H1 (cell line): ENCODE measurements around the gene INTU. TPM values are rescaled to one million over a fixed set of nuclear protein-coding genes. Genes with fewer than 3 reads are reported as not detected.

Experiments
- CTCF ChIA-PET: fragments of 300-600 bp; sonication (Branson Sonifier 250); formaldehyde crosslinking; loops from one replicate; lab custom pipeline; 2021; ENCODE audit not compliant: partially characterized antibody; lab: Charles Lee
- POLR2A ChIA-PET: fragments of 300-600 bp; sonication (Branson Sonifier 250); formaldehyde crosslinking; loops from one replicate; lab custom pipeline; 2021; ENCODE audit warnings: inconsistent platforms; ENCODE audit not compliant: partially characterized antibody; lab: Charles Lee
- DNase-seq, 2 experiments: peaks; one replicate each; pipeline versions ENCODE4 v3.0.0 to v3.0.0-alpha.2; 2010 to 2022; ENCODE audit warnings: low spot score in 2 of 2, low read depth in 1 of 2, mixed read lengths in 1 of 2
- FAIRE-seq: peaks from 2 replicates; lab custom pipeline; 2011; peaks lifted over from hg19 to GRCh38; lab: Jason Lieb, UNC
- H2AFZ ChIP-seq: 2 replicates; pipeline ENCODE4 v1.8.1; 2012; ENCODE audit warnings: low read length, inconsistent platforms
- H2AK5ac ChIP-seq: 2 replicates; pipeline ENCODE4 v1.6.1; 2013; ENCODE audit warnings: low read depth, low read length
- H2BK120ac ChIP-seq: replicated peaks from 2 replicates; pipeline ENCODE3; 2013; ENCODE audit warnings: low read depth, low read length, inconsistent platforms
- H2BK12ac ChIP-seq: 2 replicates; pipeline ENCODE4 v1.6.1; 2013; ENCODE audit warnings: low read depth, low read length
- H2BK15ac ChIP-seq: 2 replicates; pipeline ENCODE4 v1.6.1; 2013; ENCODE audit warnings: low read length
- H2BK20ac ChIP-seq: 2 replicates; pipeline ENCODE4 v1.6.1; 2013; ENCODE audit warnings: low read length
- H2BK5ac ChIP-seq: 2 replicates; pipeline ENCODE4 v1.6.1; 2013; ENCODE audit warnings: low read depth, low read length
- H3K14ac ChIP-seq: 2 replicates; pipeline ENCODE4 v1.6.1; 2013; ENCODE audit warnings: inconsistent platforms; ENCODE audit not compliant: insufficient read length
- H3K18ac ChIP-seq: 2 replicates; pipeline ENCODE4 v1.6.1; 2013; ENCODE audit warnings: low read length; ENCODE audit errors: extremely low read depth
- H3K23ac ChIP-seq: 2 replicates; pipeline ENCODE4 v1.6.1; 2013; ENCODE audit warnings: inconsistent platforms; ENCODE audit not compliant: insufficient read length
- H3K23me2 ChIP-seq: 2 replicates; pipeline ENCODE4 v1.6.1; 2013; ENCODE audit warnings: low read depth, low read length
- H3K27ac ChIP-seq: 2 replicates; pipeline ENCODE4 v1.6.1; 2011; ENCODE audit warnings: low read depth, low read length, inconsistent platforms
- H3K27me3 ChIP-seq, 4 experiments: replicated peaks in 1 of 4; 1 replicate in 1 of 4; 2 replicates in 3 of 4; pipeline versions ENCODE4 v1.6.1 to v1.8.1; 2011 to 2013; ENCODE audit warnings: low read length in 3 of 4, mild to moderate bottlenecking in 3 of 4, inconsistent platforms in 2 of 4, mixed read lengths in 2 of 4, moderate library complexity in 1 of 4; ENCODE audit not compliant: control insufficient read depth in 3 of 4, insufficient read depth in 3 of 4; ENCODE audit errors: extremely low read depth in 1 of 4
- H3K36me3 ChIP-seq, 4 experiments: 2 replicates each; pipeline versions ENCODE4 v1.6.1 to v1.8.1; 2011 to 2013; ENCODE audit warnings: mild to moderate bottlenecking in 4 of 4, low read length in 3 of 4, moderate library complexity in 2 of 4, control low read depth in 1 of 4, inconsistent platforms in 1 of 4; ENCODE audit not compliant: insufficient read depth in 4 of 4, control insufficient read depth in 2 of 4
- H3K4ac ChIP-seq: replicated peaks from 2 replicates; pipeline ENCODE3; 2013; ENCODE audit warnings: low read length, low read depth, mixed read lengths, inconsistent platforms; ENCODE audit not compliant: insufficient read length
- H3K4me1 ChIP-seq, 4 experiments: replicated peaks in 1 of 4; 1 replicate in 1 of 4; 2 replicates in 3 of 4; pipeline versions ENCODE4 v1.6.1 to v1.8.1; 2011 to 2013; ENCODE audit warnings: low read length in 3 of 4, inconsistent platforms in 2 of 4, mixed read lengths in 1 of 4; ENCODE audit not compliant: insufficient read depth in 4 of 4, control insufficient read depth in 3 of 4
- H3K4me2 ChIP-seq, 2 experiments: 2 replicates each; pipeline versions ENCODE4 v1.6.1 to v1.8.1; 2011 to 2013; ENCODE audit warnings: low read depth in 2 of 2, low read length in 2 of 2, control low read depth in 1 of 2, inconsistent platforms in 1 of 2, mild to moderate bottlenecking in 1 of 2; ENCODE audit not compliant: insufficient read depth in 1 of 2
- H3K4me3 ChIP-seq, 4 experiments: fragments of 200-600, 300-600 bp in 1 of 4; sonication (generic), shearing (Covaris generic), sonication (Bioruptor Twin) in 1 of 4; 2 replicates each; pipeline versions ENCODE4 v1.5.1 to v1.8.1; 2011 to 2016; ENCODE audit warnings: low read length in 4 of 4, low read depth in 3 of 4, control low read depth in 2 of 4, inconsistent platforms in 2 of 4, mild to moderate bottlenecking in 2 of 4, mixed read lengths in 1 of 4, moderate library complexity in 1 of 4; ENCODE audit not compliant: insufficient read depth in 2 of 4; ENCODE audit errors: extremely low read depth in 1 of 4
- H3K56ac ChIP-seq: replicated peaks from 2 replicates; pipeline ENCODE3; 2013; ENCODE audit warnings: low read depth, mild to moderate bottlenecking, mixed read lengths, low read length, inconsistent platforms; ENCODE audit not compliant: insufficient read length
- H3K79me1 ChIP-seq: 2 replicates; pipeline ENCODE4 v1.6.1; 2013; ENCODE audit warnings: low read depth, low read length, control low read depth
- H3K79me2 ChIP-seq, 2 experiments: 2 replicates each; pipeline versions ENCODE4 v1.6.1 to v1.8.1; 2012 to 2013; ENCODE audit warnings: low read length in 2 of 2, mild to moderate bottlenecking in 2 of 2, inconsistent platforms in 1 of 2; ENCODE audit not compliant: insufficient read depth in 2 of 2, control insufficient read depth in 1 of 2
- H3K9ac ChIP-seq, 4 experiments: replicated peaks in 1 of 4; 1 replicate in 1 of 4; 2 replicates in 3 of 4; pipeline versions ENCODE4 v1.6.1 to v1.8.1; 2011 to 2013; ENCODE audit warnings: low read depth in 3 of 4, low read length in 3 of 4, control low read depth in 2 of 4, mild to moderate bottlenecking in 2 of 4, moderate library complexity in 2 of 4, inconsistent platforms in 1 of 4; ENCODE audit errors: extremely low read depth in 1 of 4
- H3K9me3 ChIP-seq, 2 experiments: 2 replicates each; pipeline versions ENCODE4 v1.6.1 to v1.8.1; 2012 to 2013; ENCODE audit warnings: mild to moderate bottlenecking in 2 of 2, moderate library complexity in 2 of 2, control low read depth in 1 of 2, inconsistent platforms in 1 of 2, low read depth in 1 of 2, low read length in 1 of 2, mixed read lengths in 1 of 2; ENCODE audit not compliant: insufficient read depth in 2 of 2
- H4K20me1 ChIP-seq, 2 experiments: replicated peaks in 1 of 2; 2 replicates each; pipeline versions ENCODE3 to v1.8.1; 2011 to 2013; ENCODE audit warnings: inconsistent platforms in 2 of 2, low read length in 2 of 2, mild to moderate bottlenecking in 1 of 2; ENCODE audit not compliant: insufficient read depth in 2 of 2, control insufficient read depth in 1 of 2
- H4K5ac ChIP-seq: 2 replicates; pipeline ENCODE4 v1.6.1; 2013; ENCODE audit warnings: low read length, low read depth, mixed read lengths, inconsistent platforms; ENCODE audit not compliant: insufficient read length
- H4K8ac ChIP-seq: 2 replicates; pipeline ENCODE4 v1.8.0; 2013; ENCODE audit warnings: mild to moderate bottlenecking, moderate library complexity, low read length, inconsistent platforms; ENCODE audit not compliant: insufficient read depth; ENCODE audit errors: extremely low read depth
- H4K91ac ChIP-seq: replicated peaks from 2 replicates; pipeline ENCODE3; 2013; ENCODE audit warnings: low read length, mixed read lengths, inconsistent platforms; ENCODE audit not compliant: insufficient read length
- BACH1 ChIP-seq: IDR thresholded peaks from 2 replicates; pipeline ENCODE4 v1.6.1; 2012; ENCODE audit warnings: low read length, improper control_type of control experiment
- BRCA1 ChIP-seq: IDR thresholded peaks from 2 replicates; pipeline ENCODE4 v1.6.1; 2012; ENCODE audit warnings: low read depth, low read length, improper control_type of control experiment
- EGR1 ChIP-seq: IDR thresholded peaks from 2 replicates; pipeline ENCODE4 v1.6.1; 2011; ENCODE audit warnings: low read depth, low read length, borderline replicate concordance
- EZH2 ChIP-seq: fragments of 200-600 bp; sonication (generic); IDR thresholded peaks from 2 replicates; pipeline ENCODE4 v1.7.1; 2012; ENCODE audit warnings: low read depth, mild to moderate bottlenecking, moderate library complexity, low read length, inconsistent platforms; ENCODE audit not compliant: severe bottlenecking
- HDAC6 ChIP-seq: IDR thresholded peaks from one replicate; pipeline ENCODE4 v1.7.1; 2012; ENCODE audit warnings: low read depth, mild to moderate bottlenecking, inconsistent platforms, low read length, moderate library complexity
- KDM4A ChIP-seq: IDR thresholded peaks from one replicate; pipeline ENCODE4 v1.7.1; 2012; ENCODE audit warnings: low read depth, mild to moderate bottlenecking, moderate library complexity, low read length, inconsistent platforms; ENCODE audit not compliant: severe bottlenecking
- NANOG ChIP-seq: IDR thresholded peaks from 2 replicates; pipeline ENCODE4 v1.6.1; 2011; ENCODE audit warnings: low read length, low read depth, mild to moderate bottlenecking, inconsistent platforms; ENCODE audit not compliant: insufficient read depth, poor library complexity, severe bottlenecking
- RAD21 ChIP-seq, 2 experiments: IDR thresholded peaks in 1 of 2; conservative IDR thresholded peaks in 1 of 2; 2 replicates each; pipeline ENCODE4 v1.6.1; 2011; ENCODE audit warnings: low read depth in 2 of 2, low read length in 2 of 2, improper control_type of control experiment in 1 of 2, inconsistent platforms in 1 of 2, mild to moderate bottlenecking in 1 of 2, moderate library complexity in 1 of 2
- RNF2 ChIP-seq: fragments of 200-900, 300-1000 bp; sonication (generic); IDR thresholded peaks from 2 replicates; pipeline ENCODE4 v1.7.1; 2016; ENCODE audit warnings: borderline replicate concordance, low read depth, mild to moderate bottlenecking, antibody characterized with exemption, low read length; ENCODE audit not compliant: poor library complexity, severe bottlenecking; ENCODE audit errors: missing control alignments
- SUZ12 ChIP-seq: fragments of 200-600 bp; sonication (generic); IDR thresholded peaks from 2 replicates; pipeline ENCODE4 v1.6.1; 2012; ENCODE audit warnings: mild to moderate bottlenecking, inconsistent platforms, low read length, moderate library complexity, mixed read lengths
- TAF7 ChIP-seq: optimal IDR thresholded peaks from 2 replicates; pipeline ENCODE3; 2011; ENCODE audit warnings: low read depth, mild to moderate bottlenecking, inconsistent platforms, low read length, moderate library complexity, borderline replicate concordance
- ZNF274 ChIP-seq: IDR thresholded peaks from 2 replicates; pipeline ENCODE4 v1.7.0; 2012; ENCODE audit warnings: low read length, borderline replicate concordance; ENCODE audit errors: extremely low read depth
- WGBS, 2 experiments: shearing (Covaris generic) in 1 of 2; methylation state at CpG; one replicate each; pipeline versions ENCODE4 v1.1.6 to v1.1.7; 2013 to 2015; ENCODE audit warnings: low lambda C conversion rate in 2 of 2, mixed read lengths in 2 of 2, inconsistent platforms in 1 of 2, low coverage in 1 of 2, missing lambda C conversion rate in 1 of 2; ENCODE audit not compliant: insufficient replicate concordance in 2 of 2, insufficient coverage in 1 of 2, insufficient read length in 1 of 2; ENCODE audit errors: extremely low coverage in 1 of 2, missing lambda C conversion rate in 1 of 2; 5-methylcytosine and 5-hydroxymethylcytosine counted together
- polyA plus RNA-seq, 7 experiments: library from polyadenylated mRNA; depleted of rRNA in 3 of 7; stranded (reverse) in 5 of 7; unstranded in 2 of 7; fragments of >200 nt in 5 of 7; fragments of 200-250 nt in 2 of 7; gene quantifications; 1 replicate in 5 of 7; 2 replicates in 1 of 7; 4 replicates in 1 of 7; pipeline versions ENCODE4 v1.2.1 to v1.2.3, GENCODE V29; 2011 to 2013; ENCODE audit warnings: missing spikeins in 2 of 7, mixed read lengths in 2 of 7
- total RNA-seq: library from RNA; stranded (reverse); fragmentation: NEBNext Ultra II Directional; extraction: Animal tissue kit (Norgen Biotek cat#: 25700); gene quantifications from 2 replicates; pipeline ENCODE4 v1.2.1, GENCODE V29; 2021
- TF ChIP-seq, protein P1 (sequence below): IDR thresholded peaks from 2 replicates; pipeline ENCODE4 v1.6.1; 2012; ENCODE audit warnings: inconsistent platforms

Gene INTU
- total and polyA plus RNA-seq, 2 of the 8 experiments (the other 6 are each of a cell fraction or from before 2014, with no cell fraction given) = 6.0 to 15.1 TPM

- Histone ChIP-seq H3K27me3 (no peaks in the 10 kb centered on the region), H3K4me3 (no peak overlapping the region), H3K4me1 (no peaks in the 10 kb centered on the region), H4K91ac (no peak overlapping the region), H2BK15ac (no peak overlapping the region), H3K4ac (no peak overlapping the region), H4K5ac (no peak overlapping the region), H2BK12ac (no peak overlapping the region), H3K79me2 (no peaks in the 10 kb centered on the region), H2BK120ac (no peak overlapping the region), H3K27ac (no peak overlapping the region), H4K20me1 (no peaks in the 10 kb centered on the region), H3K9me3 (peaks cover 2 to 5% of the 10 kb centered on the region in 2 experiments; a peak in 1 of 4 replicates), H3K4me2 (no peak overlapping the region), H3K23ac (no peak overlapping the region), H2AFZ (no peak overlapping the region), H3K14ac (no peak overlapping the region), H3K9ac (no peak overlapping the region), H3K56ac (no peak overlapping the region), H4K8ac (no peak overlapping the region), H3K18ac (no peak overlapping the region), H2BK5ac (no peak overlapping the region), H3K23me2 (no peaks in the 10 kb centered on the region), H2AK5ac (no peak overlapping the region), H3K79me1 (no peaks in the 10 kb centered on the region), H2BK20ac (no peak overlapping the region), H3K36me3 (no peaks in the 10 kb centered on the region)
- no peak for DNase-seq
- WGBS, 2 experiments = 94% methylated on average over 4 of the region's 4 CpGs; no CpG with 5 or more reads in 1 of the 2 experiments
- CTCF ChIA-PET = interaction anchor here (0.9 to 1.2 kb wide), 2 partner anchors 51 to 52 kb away, joined by 3 read pairs; no protein-coding TSS in a partner anchor
- POLR2A ChIA-PET = no interaction called here
- FAIRE-seq = no peak
- no peak for TF ChIP-seq BACH1
- no peak for TF ChIP-seq HDAC6
- no peak for TF ChIP-seq RNF2
- TF ChIP-seq EZH2 = no peak
- TF ChIP-seq, protein P1, sequence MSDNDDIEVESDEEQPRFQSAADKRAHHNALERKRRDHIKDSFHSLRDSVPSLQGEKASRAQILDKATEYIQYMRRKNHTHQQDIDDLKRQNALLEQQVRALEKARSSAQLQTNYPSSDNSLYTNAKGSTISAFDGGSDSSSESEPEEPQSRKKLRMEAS = no peak
- TF ChIP-seq SUZ12 = no peak
- no peak for TF ChIP-seq TAF7
- no peak for TF ChIP-seq RAD21 (IDR thresholded peaks at IDR 0.05 in 1 of 2, conservative IDR thresholded peaks at IDR 0.05 in 1 of 2; ENCODE audit: low read depth in 2 of 2, low read length in 2 of 2)
- no peak for TF ChIP-seq BRCA1
- TF ChIP-seq ZNF274 = no peak
- TF ChIP-seq NANOG = no peak
- TF ChIP-seq KDM4A = no peak
- TF ChIP-seq EGR1 = no peak
Observed at GRCh38 chr4:127737295-127737694, 104.5 kb downstream of the INTU start.
